ENCODE results near the gene SLIT3.
"Not testable (repeated sequence)": the region's sequence is repeated elsewhere in the genome, so short reads cannot be mapped to it uniquely, and the experiment has no call there.

Gene SLIT3

GRCh38 chr5:169132302-169132660 is 168.7 kb downstream of the SLIT3 start:
- no peak for DNase-seq

GRCh38 chr5:169131616-169132301 is 169.2 kb downstream of the SLIT3 start:
- no peak for DNase-seq

GRCh38 chr5:169128679-169129078 is 172.3 kb downstream of the SLIT3 start:
- no peak for DNase-seq

- no peak for DNase-seq
Measured at GRCh38 chr5:169127431-169127830, 173.5 kb downstream of the SLIT3 start.

- DNase-seq = no peak
Measured at GRCh38 chr5:169126481-169127021, 174.4 kb downstream of the SLIT3 start.

- no peak for DNase-seq
Measured at GRCh38 chr5:169125571-169125970, 175.4 kb downstream of the SLIT3 start.

- DNase-seq = no peak
Measured at GRCh38 chr5:169122951-169123350, 178.0 kb downstream of the SLIT3 start.

- no peak for DNase-seq
Measured at GRCh38 chr5:169121630-169122420, 179.1 kb downstream of the SLIT3 start.

- DNase-seq = no peak
Measured at GRCh38 chr5:169119288-169120048, 181.5 kb downstream of the SLIT3 start.

GRCh38 chr5:169116961-169117461 is 183.9 kb downstream of the SLIT3 start:
- no peak for DNase-seq

GRCh38 chr5:169115461-169116124 is 185.3 kb downstream of the SLIT3 start:
- DNase-seq = no peak

GRCh38 chr5:169114466-169115065 is 186.4 kb downstream of the SLIT3 start:
- DNase-seq = peak; percentile 11

GRCh38 chr5:169112016-169112415 is 188.9 kb downstream of the SLIT3 start:
- DNase-seq = no peak

- no peak for DNase-seq
Measured at GRCh38 chr5:169106911-169107706, 193.8 kb downstream of the SLIT3 start.

- DNase-seq = not testable (repeated sequence)
Measured at GRCh38 chr5:169105582-169105981, 195.4 kb downstream of the SLIT3 start.

- DNase-seq = no peak
Measured at GRCh38 chr5:169104937-169105494, 195.9 kb downstream of the SLIT3 start.

- DNase-seq = no peak
Measured at GRCh38 chr5:169103586-169104181, 197.3 kb downstream of the SLIT3 start.

- no peak for DNase-seq
Measured at GRCh38 chr5:169101966-169102365, 199.0 kb downstream of the SLIT3 start.

- no peak for DNase-seq
Measured at GRCh38 chr5:169100735-169101075, 200.2 kb downstream of the SLIT3 start.

All from NCI-H2171 (cell line).